SK-N-SH treated with all-trans-retinoic acid at 6 μM for 48 hours (cell line): Measurements from ENCODE around the gene NAB1.

Experiments used
- ATAC-seq: fragments of 200-7000 bp; cut with Tn5 transposase; 3 replicates; pipeline ENCODE4 v1.9.1; 2020; ENCODE audit warnings: mild to moderate bottlenecking, moderate library complexity
- ZNF565 ChIP-seq: fragments of 450-650 bp; formaldehyde crosslinking; conservative IDR thresholded peaks from 2 replicates; pipeline ENCODE4 v1.5.0; 2020; ENCODE audit warnings: low read depth, mild to moderate bottlenecking, moderate library complexity

NAB1 gene

DNA sequence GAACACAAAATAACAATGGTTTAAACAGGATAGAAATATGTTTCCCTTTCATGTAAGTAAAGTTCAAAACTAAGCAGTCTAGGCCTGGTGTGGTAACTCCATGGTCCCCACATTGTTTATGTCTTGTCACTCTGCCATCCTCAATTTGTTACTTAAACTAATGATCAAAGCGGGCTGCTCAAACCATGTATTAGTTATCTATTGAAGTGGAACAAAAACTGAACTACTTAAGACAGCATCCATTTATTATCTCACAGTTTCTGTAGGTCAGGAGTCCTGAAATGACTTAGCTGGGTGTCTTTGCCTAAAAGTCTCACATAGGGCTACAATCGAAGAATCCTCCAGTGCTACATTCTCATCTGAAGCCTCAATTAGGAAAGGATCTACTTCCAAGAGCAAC, 91.6 kb downstream of the NAB1 start:
- ATAC-seq, result no peak
- TF ChIP-seq ZNF565, result no peak
